HepG2 (cell line): ENCODE measurements around the gene SLC36A3. TPM values are rescaled to one million over a fixed set of nuclear protein-coding genes. Genes with fewer than 3 reads are reported as not detected.

Experiments
- ATF1 ChIP-seq: IDR thresholded peaks from 2 replicates; pipeline ENCODE4 v1.6.1; 2016; ENCODE audit warnings: mild to moderate bottlenecking, control low read depth
- ATF7-NPFF ChIP-seq: sonication (generic); formaldehyde crosslinking; IDR thresholded peaks from 2 replicates; pipeline ENCODE4 v1.8.1; 2023; ENCODE audit warnings: mild to moderate bottlenecking, low read depth, missing genetic modification reagents, moderate library complexity
- CEBPG ChIP-seq: IDR thresholded peaks from 2 replicates; pipeline ENCODE4 v1.6.1; 2016
- CHD2 ChIP-seq: IDR thresholded peaks from 2 replicates; pipeline ENCODE4 v1.6.1; 2011; ENCODE audit warnings: low read depth, low read length, improper control_type of control experiment
- CREM ChIP-seq, 2 experiments: sonication (generic) in 1 of 2; formaldehyde crosslinking in 1 of 2; IDR thresholded peaks; 2 replicates each; pipeline versions ENCODE4 v1.4.0 to v1.6.1; 2016 to 2020; ENCODE audit warnings: antibody characterized with exemption in 1 of 2, mild to moderate bottlenecking in 1 of 2, missing genetic modification reagents in 1 of 2
- DR1 ChIP-seq: sonication (generic); formaldehyde crosslinking; IDR thresholded peaks from 2 replicates; pipeline ENCODE4 v1.8.0; 2021; ENCODE audit warnings: mild to moderate bottlenecking, missing genetic modification reagents, inconsistent platforms
- GATAD1 ChIP-seq: IDR thresholded peaks from 2 replicates; pipeline ENCODE4 v1.6.1; 2016; ENCODE audit warnings: missing genetic modification reagents, missing compliant biosample characterization
- GZF1 ChIP-seq: sonication (generic); formaldehyde crosslinking; IDR thresholded peaks from 2 replicates; pipeline ENCODE4 v1.5.1; 2020; ENCODE audit warnings: mild to moderate bottlenecking, missing genetic modification reagents
- KLF12 ChIP-seq: sonication (generic); formaldehyde crosslinking; IDR thresholded peaks from 2 replicates; pipeline ENCODE4 v1.4.0; 2020; ENCODE audit warnings: missing genetic modification reagents, borderline replicate concordance
- NCOA2 ChIP-seq: sonication (generic); formaldehyde crosslinking; IDR thresholded peaks from 2 replicates; pipeline ENCODE4 v1.8.0; 2022; ENCODE audit warnings: inconsistent platforms
- NR2C2 ChIP-seq: sonication (generic); formaldehyde crosslinking; IDR thresholded peaks from 2 replicates; pipeline ENCODE4 v1.4.0; 2020; ENCODE audit warnings: missing genetic modification reagents, mild to moderate bottlenecking, moderate library complexity, borderline replicate concordance
- POLR2AphosphoS5 ChIP-seq: IDR thresholded peaks from 2 replicates; pipeline ENCODE4 v1.6.1; 2012; ENCODE audit warnings: low read depth, low read length
- SP1 ChIP-seq, 2 experiments: fragments of 450-650 bp in 1 of 2; sonication (generic) in 1 of 2; formaldehyde crosslinking in 1 of 2; IDR thresholded peaks; 2 replicates each; pipeline versions ENCODE4 v1.4.0 to v1.6.1; 2016 to 2020; ENCODE audit warnings: missing genetic modification reagents in 1 of 2
- TAF1 ChIP-seq: sonication (generic); formaldehyde crosslinking; IDR thresholded peaks from 2 replicates; pipeline ENCODE4 v1.4.0; 2020; ENCODE audit warnings: missing genetic modification reagents
- TARDBP ChIP-seq: sonication (generic); formaldehyde crosslinking; IDR thresholded peaks from 2 replicates; pipeline ENCODE4 v1.8.0; 2022; ENCODE audit warnings: mild to moderate bottlenecking, missing genetic modification reagents
- ZNF430 ChIP-seq: sonication (generic); formaldehyde crosslinking; IDR thresholded peaks from 2 replicates; pipeline ENCODE4 v1.9.0; 2021; ENCODE audit warnings: mild to moderate bottlenecking, missing genetic modification reagents
- ZNF501 ChIP-seq: sonication (generic); formaldehyde crosslinking; IDR thresholded peaks from 2 replicates; pipeline ENCODE4 v1.5.1; 2020; ENCODE audit warnings: mild to moderate bottlenecking, moderate library complexity, missing genetic modification reagents
- ZNF530 ChIP-seq: sonication (generic); formaldehyde crosslinking; IDR thresholded peaks from 2 replicates; pipeline ENCODE4 v1.5.0; 2020; ENCODE audit warnings: low read depth, mild to moderate bottlenecking, missing genetic modification reagents
- ZNF7 ChIP-seq: IDR thresholded peaks from 2 replicates; pipeline ENCODE4 v1.6.1; 2016; ENCODE audit warnings: missing biosample characterization, missing genetic modification reagents
- ZNF781 ChIP-seq: sonication (generic); formaldehyde crosslinking; IDR thresholded peaks from 2 replicates; pipeline ENCODE4 v1.5.1; 2020; ENCODE audit warnings: borderline replicate concordance, mild to moderate bottlenecking, missing genetic modification reagents; ENCODE audit errors: not compliant biosample characterization
- ZNF883 ChIP-seq: sonication (generic); formaldehyde crosslinking; IDR thresholded peaks from 2 replicates; pipeline ENCODE4 v1.5.1; 2020; ENCODE audit warnings: mild to moderate bottlenecking, missing genetic modification reagents; ENCODE audit errors: not compliant biosample characterization
- polyA plus RNA-seq, 8 experiments: library from polyadenylated mRNA; depleted of rRNA in 3 of 8; stranded (reverse) in 7 of 8; unstranded in 1 of 8; fragments of >200 nt; fragmentation: Illumina TruSeq in 4 of 8; extraction: Trizol in 4 of 8; gene quantifications; 2 replicates each; pipeline versions ENCODE4 v1.2.1 to v1.2.3, GENCODE V29; 2011 to 2016; ENCODE audit warnings: low read depth in 4 of 8, missing spikeins in 1 of 8, mixed read lengths in 1 of 8; ENCODE audit not compliant: insufficient read depth in 1 of 8
- total RNA-seq, 5 experiments: library from RNA; depleted of rRNA; stranded (reverse); fragments of >200 nt; fragmentation: Illumina TruSeq; extraction: Trizol; gene quantifications; 2 replicates each; pipeline ENCODE4 v1.2.3, GENCODE V29; 2016; ENCODE audit warnings: low read depth in 1 of 5
- TF ChIP-seq, protein P1 (sequence below): sonication (generic); formaldehyde crosslinking; IDR thresholded peaks from 2 replicates; pipeline ENCODE4 v1.4.0; 2020; ENCODE audit warnings: mild to moderate bottlenecking, missing genetic modification reagents
- TF ChIP-seq, protein P2 (sequence below): sonication (generic); formaldehyde crosslinking; conservative IDR thresholded peaks from 2 replicates; pipeline ENCODE4 v1.8.0; 2022; ENCODE audit warnings: mild to moderate bottlenecking, moderate library complexity, missing genetic modification reagents
- TF ChIP-seq, protein P3 (sequence below): sonication (generic); formaldehyde crosslinking; IDR thresholded peaks from 2 replicates; pipeline ENCODE4 v1.5.0; 2020; ENCODE audit warnings: missing genetic modification reagents, mild to moderate bottlenecking, borderline replicate concordance
- TF ChIP-seq, protein P4 (sequence below): sonication (generic); formaldehyde crosslinking; IDR thresholded peaks from 2 replicates; pipeline ENCODE4 v1.5.1; 2020; ENCODE audit warnings: missing genetic modification reagents, mild to moderate bottlenecking, borderline replicate concordance

The SLC36A3 gene
- total and polyA plus RNA-seq, 2 of the 13 experiments (the other 11 are each of a cell fraction or from before 2014, with no cell fraction given): not detected

DNA sequence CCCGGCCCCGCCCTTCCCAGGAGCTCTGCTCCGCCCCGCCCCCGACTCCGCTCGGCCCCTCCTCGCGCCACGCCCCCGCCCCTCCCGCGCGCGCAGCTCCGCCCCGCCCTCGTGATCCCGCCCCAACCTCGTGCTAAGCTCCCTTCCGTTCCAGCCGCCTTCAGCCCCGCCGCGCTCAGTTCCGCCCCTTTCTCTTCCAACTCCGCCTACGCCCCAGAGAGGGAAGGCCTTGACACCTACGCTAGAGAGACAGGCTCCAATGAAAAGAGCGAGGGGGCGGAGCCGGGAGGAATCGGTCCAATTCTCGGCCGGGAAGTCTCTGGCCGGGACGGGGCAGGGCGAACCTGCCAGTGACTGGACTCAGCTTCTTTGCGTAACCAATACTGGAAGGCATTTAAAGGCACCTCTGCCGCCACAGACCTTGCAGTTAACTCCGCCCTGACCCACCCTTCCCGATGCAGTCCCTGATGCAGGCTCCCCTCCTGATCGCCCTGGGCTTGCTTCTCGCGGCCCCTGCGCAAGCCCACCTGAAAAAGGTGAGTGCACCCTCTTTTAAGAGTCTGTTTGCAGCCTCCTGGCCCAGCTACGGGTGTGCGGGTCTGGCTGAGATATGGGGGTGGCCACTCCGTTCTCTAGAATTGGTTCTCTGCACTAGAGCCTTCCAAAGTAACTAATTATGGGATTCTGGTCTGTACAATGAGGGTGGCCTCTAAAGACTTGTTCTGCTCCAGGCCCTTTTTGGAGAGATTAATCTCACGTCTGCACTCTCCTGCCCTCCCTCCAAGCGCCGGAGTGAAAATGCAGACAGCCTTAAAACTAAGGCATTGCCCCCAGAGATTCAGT lies 50.6 kb downstream of the SLC36A3 start, which contains the start of gene GM2A (continued):
- no peak for TF ChIP-seq SP1 (IDR thresholded peaks at IDR 0.05)
- peak; percentile 67; the same call in 1 of the 2 replicates for TF ChIP-seq SP1 (CRISPR knock-in tag; IDR thresholded peaks at IDR 0.05)
- TF ChIP-seq ZNF781 (CRISPR knock-in tag): no peak
- TF ChIP-seq ZNF530 (CRISPR knock-in tag): no peak
- peak; percentile 14 for TF ChIP-seq ZNF883 (CRISPR knock-in tag)
- TF ChIP-seq POLR2AphosphoS5: peak; percentile 92
- no peak for TF ChIP-seq ZNF7 (CRISPR knock-in tag)
- TF ChIP-seq, protein P1, sequence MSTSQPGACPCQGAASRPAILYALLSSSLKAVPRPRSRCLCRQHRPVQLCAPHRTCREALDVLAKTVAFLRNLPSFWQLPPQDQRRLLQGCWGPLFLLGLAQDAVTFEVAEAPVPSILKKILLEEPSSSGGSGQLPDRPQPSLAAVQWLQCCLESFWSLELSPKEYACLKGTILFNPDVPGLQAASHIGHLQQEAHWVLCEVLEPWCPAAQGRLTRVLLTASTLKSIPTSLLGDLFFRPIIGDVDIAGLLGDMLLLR (CRISPR knock-in tag): no peak
- 0 out of 2 replicates have a peak, but pooled peaks have one; percentile 42 for TF ChIP-seq NR2C2 (CRISPR knock-in tag)
- TF ChIP-seq ZNF430: 0 out of 2 replicates have a peak, but pooled peaks have one; percentile 28
- TF ChIP-seq NCOA2 (CRISPR knock-in tag): peak; percentile 37; the same call in 1 of the 2 replicates
- peak; percentile 13 for TF ChIP-seq TARDBP
- TF ChIP-seq, protein P2, sequence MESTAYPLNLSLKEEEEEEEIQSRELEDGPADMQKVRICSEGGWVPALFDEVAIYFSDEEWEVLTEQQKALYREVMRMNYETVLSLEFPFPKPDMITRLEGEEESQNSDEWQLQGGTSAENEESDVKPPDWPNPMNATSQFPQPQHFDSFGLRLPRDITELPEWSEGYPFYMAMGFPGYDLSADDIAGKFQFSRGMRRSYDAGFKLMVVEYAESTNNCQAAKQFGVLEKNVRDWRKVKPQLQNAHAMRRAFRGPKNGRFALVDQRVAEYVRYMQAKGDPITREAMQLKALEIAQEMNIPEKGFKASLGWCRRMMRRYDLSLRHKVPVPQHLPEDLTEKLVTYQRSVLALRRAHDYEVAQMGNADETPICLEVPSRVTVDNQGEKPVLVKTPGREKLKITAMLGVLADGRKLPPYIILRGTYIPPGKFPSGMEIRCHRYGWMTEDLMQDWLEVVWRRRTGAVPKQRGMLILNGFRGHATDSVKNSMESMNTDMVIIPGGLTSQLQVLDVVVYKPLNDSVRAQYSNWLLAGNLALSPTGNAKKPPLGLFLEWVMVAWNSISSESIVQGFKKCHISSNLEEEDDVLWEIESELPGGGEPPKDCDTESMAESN (CRISPR knock-in tag): 0 out of 2 replicates have a peak, but pooled peaks have one; percentile 36
- TF ChIP-seq ZNF501: peak; percentile 53; the same call in 1 of the 2 replicates
- TF ChIP-seq CEBPG: peak; percentile 88
- TF ChIP-seq GZF1: no peak
- TF ChIP-seq DR1: peak; percentile 97
- TF ChIP-seq, protein P3, sequence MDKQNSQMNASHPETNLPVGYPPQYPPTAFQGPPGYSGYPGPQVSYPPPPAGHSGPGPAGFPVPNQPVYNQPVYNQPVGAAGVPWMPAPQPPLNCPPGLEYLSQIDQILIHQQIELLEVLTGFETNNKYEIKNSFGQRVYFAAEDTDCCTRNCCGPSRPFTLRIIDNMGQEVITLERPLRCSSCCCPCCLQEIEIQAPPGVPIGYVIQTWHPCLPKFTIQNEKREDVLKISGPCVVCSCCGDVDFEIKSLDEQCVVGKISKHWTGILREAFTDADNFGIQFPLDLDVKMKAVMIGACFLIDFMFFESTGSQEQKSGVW: no peak
- TF ChIP-seq, protein P4, sequence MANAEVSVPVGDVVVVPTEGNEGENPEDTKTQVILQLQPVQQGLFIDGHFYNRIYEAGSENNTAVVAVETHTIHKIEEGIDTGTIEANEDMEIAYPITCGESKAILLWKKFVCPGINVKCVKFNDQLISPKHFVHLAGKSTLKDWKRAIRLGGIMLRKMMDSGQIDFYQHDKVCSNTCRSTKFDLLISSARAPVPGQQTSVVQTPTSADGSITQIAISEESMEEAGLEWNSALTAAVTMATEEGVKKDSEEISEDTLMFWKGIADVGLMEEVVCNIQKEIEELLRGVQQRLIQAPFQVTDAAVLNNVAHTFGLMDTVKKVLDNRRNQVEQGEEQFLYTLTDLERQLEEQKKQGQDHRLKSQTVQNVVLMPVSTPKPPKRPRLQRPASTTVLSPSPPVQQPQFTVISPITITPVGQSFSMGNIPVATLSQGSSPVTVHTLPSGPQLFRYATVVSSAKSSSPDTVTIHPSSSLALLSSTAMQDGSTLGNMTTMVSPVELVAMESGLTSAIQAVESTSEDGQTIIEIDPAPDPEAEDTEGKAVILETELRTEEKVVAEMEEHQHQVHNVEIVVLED (CRISPR knock-in tag): 0 out of 2 replicates have a peak, but pooled peaks have one; percentile 53
- no peak; the same call in 1 of the 2 replicates for TF ChIP-seq KLF12 (CRISPR knock-in tag)
- peak; percentile 81 for TF ChIP-seq TAF1
- peak; percentile 79 for TF ChIP-seq ATF1 (CRISPR knock-in tag)
- TF ChIP-seq GATAD1 (CRISPR knock-in tag): 0 out of 2 replicates have a peak, but pooled peaks have one; percentile 25
- peak; percentile 66 for TF ChIP-seq CREM (IDR thresholded peaks at IDR 0.05)
- no peak for TF ChIP-seq CREM (CRISPR knock-in tag; IDR thresholded peaks at IDR 0.05)
- peak; percentile 45; the same call in 1 of the 2 replicates for TF ChIP-seq ATF7-NPFF
- no peak for TF ChIP-seq CHD2
